PC-3 (cell line): Measurements from ENCODE around the gene CACNA2D2.

ENCODE experiments used
- EZH2 ChIP-seq: fragments of 300-600 bp; sonication (generic); IDR thresholded peaks from one replicate; pipeline ENCODE4 v1.6.1; 2017; ENCODE audit warnings: antibody characterized with exemption, mild to moderate bottlenecking, low read length; ENCODE audit not compliant: unreplicated experiment
- EZH2phosphoT487 ChIP-seq: fragments of 300-600 bp; sonication (generic); IDR thresholded peaks from 2 replicates; pipeline ENCODE4 v1.6.1; 2018; ENCODE audit warnings: mild to moderate bottlenecking, antibody characterized with exemption, low read length, borderline replicate concordance
- TF ChIP-seq, protein P1 (sequence below): fragments of 300-600 bp; sonication (generic); conservative IDR thresholded peaks from 2 replicates; pipeline ENCODE4 v1.5.1; 2017; ENCODE audit warnings: antibody characterized with exemption, low read depth, mild to moderate bottlenecking, low read length

DNA sequence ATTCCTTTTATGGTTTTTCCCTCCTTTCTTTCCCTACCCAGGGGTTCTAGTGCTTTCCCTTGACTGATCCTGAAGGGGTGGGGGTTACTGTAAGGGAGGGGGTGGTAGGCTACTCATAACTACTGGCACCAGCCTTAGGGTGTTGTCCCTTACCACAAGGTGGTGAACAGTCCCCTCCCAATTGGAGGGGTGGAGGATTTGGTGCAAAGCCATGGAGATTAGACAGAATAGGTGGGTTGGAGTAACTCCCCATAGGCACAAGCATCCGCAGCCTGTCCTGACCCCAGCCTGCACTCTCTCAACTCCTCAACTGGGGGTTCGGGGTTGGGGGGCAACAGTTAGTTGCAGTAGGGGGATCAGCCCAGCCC, 178.3 kb downstream of the CACNA2D2 start:
- TF ChIP-seq, protein P1, sequence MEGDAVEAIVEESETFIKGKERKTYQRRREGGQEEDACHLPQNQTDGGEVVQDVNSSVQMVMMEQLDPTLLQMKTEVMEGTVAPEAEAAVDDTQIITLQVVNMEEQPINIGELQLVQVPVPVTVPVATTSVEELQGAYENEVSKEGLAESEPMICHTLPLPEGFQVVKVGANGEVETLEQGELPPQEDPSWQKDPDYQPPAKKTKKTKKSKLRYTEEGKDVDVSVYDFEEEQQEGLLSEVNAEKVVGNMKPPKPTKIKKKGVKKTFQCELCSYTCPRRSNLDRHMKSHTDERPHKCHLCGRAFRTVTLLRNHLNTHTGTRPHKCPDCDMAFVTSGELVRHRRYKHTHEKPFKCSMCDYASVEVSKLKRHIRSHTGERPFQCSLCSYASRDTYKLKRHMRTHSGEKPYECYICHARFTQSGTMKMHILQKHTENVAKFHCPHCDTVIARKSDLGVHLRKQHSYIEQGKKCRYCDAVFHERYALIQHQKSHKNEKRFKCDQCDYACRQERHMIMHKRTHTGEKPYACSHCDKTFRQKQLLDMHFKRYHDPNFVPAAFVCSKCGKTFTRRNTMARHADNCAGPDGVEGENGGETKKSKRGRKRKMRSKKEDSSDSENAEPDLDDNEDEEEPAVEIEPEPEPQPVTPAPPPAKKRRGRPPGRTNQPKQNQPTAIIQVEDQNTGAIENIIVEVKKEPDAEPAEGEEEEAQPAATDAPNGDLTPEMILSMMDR: no peak
- TF ChIP-seq EZH2phosphoT487 (no peak), EZH2 (no peak)
